A673 (cell line): ENCODE results near the gene TRAF3IP3. TPM values are rescaled to one million over a fixed set of nuclear protein-coding genes. Genes with fewer than 3 reads are reported as not detected.
A peak's percentile ranks its signal among the peaks of the same experiment; 100 is the strongest.

ENCODE experiments used
- BruUV-seq: library from RNA; stranded (reverse); fragments of 400-500 nt; replicated peaks from 2 replicates; lab custom pipeline; 2021; lab: Mats Ljungman, UMichigan
- CTCF ChIA-PET: fragments of 300-600 bp; sonication (Branson Sonifier 250); formaldehyde crosslinking; loops from one replicate; lab custom pipeline; 2022; ENCODE audit warnings: antibody characterized with exemption; lab: Charles Lee
- POLR2A ChIA-PET: fragments of 300-600 bp; sonication (Branson Sonifier 250); formaldehyde crosslinking; loops from one replicate; lab custom pipeline; 2022; ENCODE audit warnings: antibody characterized with exemption; ENCODE audit not compliant: low non-redundant PET; lab: Charles Lee
- DNase-seq: peaks from one replicate; pipeline ENCODE4 v3.0.0-alpha.2; 2015; ENCODE audit warnings: low spot score
- H3K27ac ChIP-seq: fragments of 200-600 bp; sonication (generic); 2 replicates; pipeline ENCODE4 v1.5.1; 2016; ENCODE audit warnings: mixed run types, low read depth, mild to moderate bottlenecking, mixed read lengths, antibody characterized with exemption, low read length; ENCODE audit not compliant: poor library complexity, severe bottlenecking
- H3K27me3 ChIP-seq: fragments of 200-600 bp; sonication (generic); replicated peaks from 2 replicates; pipeline ENCODE4 v1.6.1; 2017; ENCODE audit warnings: mixed run types, low read depth, mild to moderate bottlenecking, mixed read lengths, antibody characterized with exemption, low read length; ENCODE audit not compliant: insufficient read depth, poor library complexity
- H3K36me3 ChIP-seq: fragments of 200-600 bp; sonication (generic); 2 replicates; pipeline ENCODE4 v1.6.1; 2016; ENCODE audit warnings: mixed run types, mild to moderate bottlenecking, mixed read lengths, antibody characterized with exemption, low read length; ENCODE audit not compliant: insufficient read depth, poor library complexity, severe bottlenecking
- H3K4me1 ChIP-seq: fragments of 200-600 bp; sonication (generic); 2 replicates; pipeline ENCODE4 v1.6.1; 2017; ENCODE audit warnings: mixed run types, mild to moderate bottlenecking, mixed read lengths, antibody characterized with exemption, low read length; ENCODE audit not compliant: insufficient read depth, poor library complexity, severe bottlenecking
- H3K4me3 ChIP-seq: fragments of 200-600 bp; sonication (generic); 2 replicates; pipeline ENCODE4 v1.5.1; 2016; ENCODE audit warnings: low read depth, mixed run types, mild to moderate bottlenecking, mixed read lengths, low read length; ENCODE audit not compliant: poor library complexity, severe bottlenecking
- H3K9me3 ChIP-seq: fragments of 200-600 bp; sonication (generic); 2 replicates; pipeline ENCODE4 v1.6.1; 2016; ENCODE audit warnings: mixed run types, low read depth, mild to moderate bottlenecking, mixed read lengths, antibody characterized with exemption, low read length; ENCODE audit not compliant: poor library complexity, severe bottlenecking
- CTCF ChIP-seq: fragments of 300-800, 200-600 bp; sonication (generic); conservative IDR thresholded peaks from 2 replicates; pipeline ENCODE4 v1.5.1; 2017; ENCODE audit warnings: low read depth, mild to moderate bottlenecking, antibody characterized with exemption, low read length, moderate library complexity, mixed read lengths
- EZH2 ChIP-seq: fragments of 200-600 bp; sonication (generic); IDR thresholded peaks from 2 replicates; pipeline ENCODE4 v1.6.1; 2017; ENCODE audit warnings: borderline replicate concordance, low read depth, mild to moderate bottlenecking, mixed read lengths, antibody characterized with exemption, low read length; ENCODE audit not compliant: poor library complexity, severe bottlenecking
- intact Hi-C: fragments of 100-400 bp; cut with micrococcal nuclease; formaldehyde crosslinking; loops from one replicate; pipeline ENCODE4 v1.10.0; 2022; ENCODE audit not compliant: unreplicated experiment
- total RNA-seq: library from RNA; stranded (reverse); gene quantifications from 2 replicates; pipeline ENCODE4 v1.2.3, GENCODE V29; 2021

The TRAF3IP3 gene
- total RNA-seq, 1 experiment from 2014 or later = 1.6 TPM

GRCh38 chr1:209805875-209806760, 50.3 kb downstream of the TRAF3IP3 start, which contains the start of gene IRF6:
IRF6 (minus strand) TSS chr1:209806142; CDS start chr1:209801413, 4,729 bp downstream.
- no peak within 1 kb of the TSS for H3K27ac ChIP-seq
- POLR2A ChIA-PET = no interaction called here

GRCh38 chr1:209807509-209807908, 51.7 kb downstream of the TRAF3IP3 start:
- intact Hi-C loops = no loop called here
- ChIA-PET POLR2A (no interaction called here), CTCF (no interaction called here)
- no peak overlapping the region for H3K4me3 ChIP-seq
- H3K27me3 ChIP-seq = no peaks in the 10 kb centered on the region
- DNase-seq = no peak
- BruUV-seq = no TSS peak
- H3K9me3 ChIP-seq = no peaks in the 10 kb centered on the region
- H3K27ac ChIP-seq = no peak overlapping the region
- H3K4me1 ChIP-seq = peaks cover 7% of the 10 kb centered on the region
- H3K36me3 ChIP-seq = no peaks in the 10 kb centered on the region
- TF ChIP-seq EZH2 (no peak), CTCF (no peak)

More at GRCh38 chr1:209805875-209806760, 50.3 kb downstream of the TRAF3IP3 start, which contains the start of gene IRF6:
- BruUV-seq = no TSS peak
- TF ChIP-seq CTCF = no peak
- no peak for TF ChIP-seq EZH2
- H3K4me3 ChIP-seq = peak within 1 kb of the TSS; percentile 36
- intact Hi-C loops = no loop called here
- no peaks in the 10 kb centered on the region for H3K9me3 ChIP-seq
- no peaks in the 10 kb centered on the region for H3K27me3 ChIP-seq
- CTCF ChIA-PET = interaction anchor here (0.6 kb wide), 1 partner anchor 37 kb away, joined by 3 read pairs; no protein-coding TSS in a partner anchor
- peaks cover 7% of the 10 kb centered on the region for H3K4me1 ChIP-seq
- no peaks in the 10 kb centered on the region for H3K36me3 ChIP-seq
- peak; percentile 86 for DNase-seq

GRCh38 chr1:209808059-209808581, 52.3 kb downstream of the TRAF3IP3 start:
- no peaks in the 10 kb centered on the region for H3K9me3 ChIP-seq
- peaks cover 7% of the 10 kb centered on the region for H3K4me1 ChIP-seq
- H3K27ac ChIP-seq = no peak overlapping the region
- BruUV-seq = no TSS peak
- TF ChIP-seq EZH2 (no peak), CTCF (no peak)
- intact Hi-C loops = no loop called here
- ChIA-PET POLR2A (no interaction called here), CTCF (no interaction called here)
- H3K4me3 ChIP-seq = no peak overlapping the region
- peak; percentile 21 for DNase-seq
- H3K27me3 ChIP-seq = no peaks in the 10 kb centered on the region
- H3K36me3 ChIP-seq = no peaks in the 10 kb centered on the region
